GM23248 (cell line): Measurements from ENCODE around the gene ADSS1.

Experiments
- EZH2 ChIP-seq: fragments of 200-600 bp; sonication (generic); IDR thresholded peaks from 2 replicates; pipeline ENCODE4 v1.6.1; 2018; ENCODE audit warnings: antibody characterized with exemption, mild to moderate bottlenecking; ENCODE audit not compliant: insufficient read depth, poor library complexity, severe bottlenecking
- EZH2phosphoT487 ChIP-seq: fragments of 200-600 bp; sonication (generic); IDR thresholded peaks from 2 replicates; pipeline ENCODE4 v1.6.1; 2018; ENCODE audit warnings: antibody characterized with exemption, moderate library complexity, mild to moderate bottlenecking, low read depth; ENCODE audit not compliant: insufficient read depth

DNA sequence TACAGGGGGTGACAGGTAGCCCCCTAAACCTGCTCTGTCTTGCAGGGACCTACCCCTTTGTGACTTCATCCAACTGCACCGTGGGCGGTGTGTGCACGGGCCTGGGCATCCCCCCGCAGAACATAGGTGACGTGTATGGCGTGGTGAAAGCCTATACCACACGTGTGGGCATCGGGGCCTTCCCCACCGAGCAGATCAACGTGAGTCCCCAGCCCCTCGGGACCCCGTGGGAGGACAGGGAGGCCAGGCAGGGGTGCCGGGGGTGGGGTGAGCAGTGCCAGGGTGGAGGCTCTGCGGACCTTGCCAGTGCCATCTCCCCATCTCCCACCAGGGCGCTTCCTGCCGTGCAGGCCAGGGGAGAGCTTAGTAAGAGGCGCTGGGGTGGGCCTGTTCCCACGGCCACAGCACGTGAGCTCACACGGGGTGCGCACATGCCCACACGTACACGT, 17.8 kb downstream of the ADSS1 start:
- TF ChIP-seq EZH2, result no peak
- no peak for TF ChIP-seq EZH2phosphoT487
